MM.1S (cell line): ENCODE measurements around the gene EFNA3.

Source experiments
- DNase-seq: peaks from one replicate; pipeline ENCODE4 v3.0.0-alpha.2; 2015
- H2AFZ ChIP-seq: fragments of 300-600 bp; sonication (generic); 2 replicates; pipeline ENCODE4 v1.6.0; 2016; ENCODE audit warnings: antibody characterized with exemption, low read length
- H3F3A ChIP-seq: fragments of 300-600 bp; sonication (generic); 2 replicates; pipeline ENCODE4 v1.6.1; 2016; ENCODE audit warnings: mild to moderate bottlenecking, antibody characterized with exemption, low read length, moderate library complexity, mixed read lengths; ENCODE audit not compliant: insufficient read depth
- H3K27ac ChIP-seq: fragments of 300-600 bp; sonication (generic); 2 replicates; pipeline ENCODE4 v1.5.1; 2016; ENCODE audit warnings: mild to moderate bottlenecking, low read length
- H3K27me3 ChIP-seq: fragments of 300-600 bp; sonication (generic); replicated peaks from 2 replicates; pipeline ENCODE4 v1.6.0; 2016; ENCODE audit warnings: low read length; ENCODE audit not compliant: insufficient read depth
- H3K36me3 ChIP-seq: fragments of 300-600 bp; sonication (generic); replicated peaks from 2 replicates; pipeline ENCODE4 v1.6.1; 2016; ENCODE audit warnings: mild to moderate bottlenecking, low read length, mixed read lengths; ENCODE audit not compliant: insufficient read depth
- H3K4me1 ChIP-seq: fragments of 300-600 bp; sonication (generic); 2 replicates; pipeline ENCODE4 v1.6.1; 2016; ENCODE audit warnings: low read length, mixed read lengths
- H3K4me2 ChIP-seq: fragments of 300-600 bp; sonication (generic); 2 replicates; pipeline ENCODE4 v1.6.0; 2016; ENCODE audit warnings: low read depth, low read length
- H3K4me3 ChIP-seq: fragments of 300-600 bp; sonication (generic); 2 replicates; pipeline ENCODE4 v1.5.1; 2016; ENCODE audit warnings: low read length, mixed read lengths
- H3K79me2 ChIP-seq: fragments of 300-600 bp; sonication (generic); 2 replicates; pipeline ENCODE4 v1.6.1; 2016; ENCODE audit warnings: mixed run types, low read length, mixed read lengths
- H3K9ac ChIP-seq: fragments of 300-600 bp; sonication (generic); 2 replicates; pipeline ENCODE4 v1.6.1; 2016; ENCODE audit warnings: low read length, mixed read lengths
- H3K9me2 ChIP-seq: fragments of 300-600 bp; sonication (generic); replicated peaks from 2 replicates; pipeline ENCODE4 v1.6.1; 2016; ENCODE audit warnings: mild to moderate bottlenecking, low read length, mixed read lengths; ENCODE audit not compliant: insufficient read depth
- H3K9me3 ChIP-seq: fragments of 300-600 bp; sonication (generic); replicated peaks from 2 replicates; pipeline ENCODE4 v1.6.1; 2016; ENCODE audit warnings: mild to moderate bottlenecking, low read length, mixed read lengths; ENCODE audit not compliant: insufficient read depth
- H4K20me1 ChIP-seq: fragments of 300-600 bp; sonication (generic); 2 replicates; pipeline ENCODE4 v1.6.1; 2016; ENCODE audit warnings: mild to moderate bottlenecking, low read length, moderate library complexity, mixed read lengths; ENCODE audit not compliant: insufficient read depth
- EZH2 ChIP-seq: fragments of 300-600 bp; sonication (generic); optimal IDR thresholded peaks from 2 replicates; pipeline ENCODE3; 2017; ENCODE audit warnings: low read depth, mild to moderate bottlenecking, antibody characterized with exemption, low read length, mixed read lengths
- EZH2phosphoT487 ChIP-seq: fragments of 300-600 bp; sonication (generic); IDR thresholded peaks from 2 replicates; pipeline ENCODE4 v1.6.1; 2018; ENCODE audit warnings: antibody characterized with exemption, low read length
- TF ChIP-seq, protein P1 (sequence below): fragments of 300-600 bp; sonication (generic); IDR thresholded peaks from 2 replicates; pipeline ENCODE4 v1.5.1; 2016; ENCODE audit warnings: antibody characterized with exemption, low read length, mixed read lengths

The EFNA3 gene

DNA sequence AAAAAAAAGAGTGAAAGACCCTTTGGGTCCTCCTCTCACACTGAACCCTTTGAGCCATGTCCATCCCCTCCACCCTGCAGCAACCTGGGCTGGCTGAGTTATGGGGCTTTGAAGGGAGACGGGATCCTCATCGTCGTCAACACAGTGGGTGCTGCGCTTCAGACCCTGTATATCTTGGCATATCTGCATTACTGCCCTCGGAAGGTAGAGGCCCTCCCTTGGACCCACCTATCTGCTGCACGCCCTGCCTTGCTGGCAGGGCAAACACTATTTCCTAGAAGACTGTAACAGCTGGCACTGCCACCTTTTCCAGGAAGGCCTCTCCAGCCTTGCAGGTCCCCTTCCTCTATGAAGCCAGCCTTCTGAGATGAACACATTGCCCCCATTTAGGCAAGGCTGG is 58.1 kb downstream of the EFNA3 start:
- Histone ChIP-seq H3K4me1 (peaks cover 22% of the 10 kb centered on the region), H3K9me3 (no peaks in the 10 kb centered on the region), H3K79me2 (peaks cover 33% of the 10 kb centered on the region), H3F3A (peaks cover 28% of the 10 kb centered on the region), H3K27me3 (peaks cover 13% of the 10 kb centered on the region), H3K9me2 (no peaks in the 10 kb centered on the region), H3K36me3 (no peaks in the 10 kb centered on the region), H3K4me3 (peak overlapping the region; percentile 25), H4K20me1 (no peaks in the 10 kb centered on the region), H3K4me2 (peak overlapping the region; percentile 47), H3K27ac (no peak overlapping the region), H3K9ac (peak overlapping the region; percentile 3; the same call in 1 of the 2 replicates), H2AFZ (no peak overlapping the region)
- DNase-seq, result no peak
- TF ChIP-seq EZH2, result no peak
- TF ChIP-seq, protein P1, sequence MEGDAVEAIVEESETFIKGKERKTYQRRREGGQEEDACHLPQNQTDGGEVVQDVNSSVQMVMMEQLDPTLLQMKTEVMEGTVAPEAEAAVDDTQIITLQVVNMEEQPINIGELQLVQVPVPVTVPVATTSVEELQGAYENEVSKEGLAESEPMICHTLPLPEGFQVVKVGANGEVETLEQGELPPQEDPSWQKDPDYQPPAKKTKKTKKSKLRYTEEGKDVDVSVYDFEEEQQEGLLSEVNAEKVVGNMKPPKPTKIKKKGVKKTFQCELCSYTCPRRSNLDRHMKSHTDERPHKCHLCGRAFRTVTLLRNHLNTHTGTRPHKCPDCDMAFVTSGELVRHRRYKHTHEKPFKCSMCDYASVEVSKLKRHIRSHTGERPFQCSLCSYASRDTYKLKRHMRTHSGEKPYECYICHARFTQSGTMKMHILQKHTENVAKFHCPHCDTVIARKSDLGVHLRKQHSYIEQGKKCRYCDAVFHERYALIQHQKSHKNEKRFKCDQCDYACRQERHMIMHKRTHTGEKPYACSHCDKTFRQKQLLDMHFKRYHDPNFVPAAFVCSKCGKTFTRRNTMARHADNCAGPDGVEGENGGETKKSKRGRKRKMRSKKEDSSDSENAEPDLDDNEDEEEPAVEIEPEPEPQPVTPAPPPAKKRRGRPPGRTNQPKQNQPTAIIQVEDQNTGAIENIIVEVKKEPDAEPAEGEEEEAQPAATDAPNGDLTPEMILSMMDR, result no peak
- TF ChIP-seq EZH2phosphoT487, result no peak
